ENCODE data around the gene PRR19.

The PRR19 gene

DNA sequence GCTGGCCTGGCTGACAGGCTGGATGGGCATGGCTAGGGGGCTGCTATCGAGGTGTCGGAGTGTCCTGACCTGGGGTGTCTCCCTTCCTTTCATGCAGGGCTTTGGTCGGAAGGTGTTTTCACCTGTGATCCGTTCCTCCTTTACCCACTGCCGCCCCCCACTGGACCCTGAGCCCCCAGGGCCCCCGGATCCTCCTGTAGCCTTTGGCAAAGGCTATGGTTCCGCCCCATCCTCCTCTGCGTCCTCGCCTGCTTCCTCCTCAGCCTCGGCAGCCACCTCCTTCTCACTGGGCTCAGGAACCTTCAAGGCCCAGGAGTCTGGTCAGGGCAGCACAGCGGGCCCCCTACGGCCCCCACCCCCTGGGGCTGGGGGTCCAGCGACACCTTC, 11.8 kb upstream of the PRR19 start:
- H3K27ac ChIP-seq = no peak overlapping the region

DNA sequence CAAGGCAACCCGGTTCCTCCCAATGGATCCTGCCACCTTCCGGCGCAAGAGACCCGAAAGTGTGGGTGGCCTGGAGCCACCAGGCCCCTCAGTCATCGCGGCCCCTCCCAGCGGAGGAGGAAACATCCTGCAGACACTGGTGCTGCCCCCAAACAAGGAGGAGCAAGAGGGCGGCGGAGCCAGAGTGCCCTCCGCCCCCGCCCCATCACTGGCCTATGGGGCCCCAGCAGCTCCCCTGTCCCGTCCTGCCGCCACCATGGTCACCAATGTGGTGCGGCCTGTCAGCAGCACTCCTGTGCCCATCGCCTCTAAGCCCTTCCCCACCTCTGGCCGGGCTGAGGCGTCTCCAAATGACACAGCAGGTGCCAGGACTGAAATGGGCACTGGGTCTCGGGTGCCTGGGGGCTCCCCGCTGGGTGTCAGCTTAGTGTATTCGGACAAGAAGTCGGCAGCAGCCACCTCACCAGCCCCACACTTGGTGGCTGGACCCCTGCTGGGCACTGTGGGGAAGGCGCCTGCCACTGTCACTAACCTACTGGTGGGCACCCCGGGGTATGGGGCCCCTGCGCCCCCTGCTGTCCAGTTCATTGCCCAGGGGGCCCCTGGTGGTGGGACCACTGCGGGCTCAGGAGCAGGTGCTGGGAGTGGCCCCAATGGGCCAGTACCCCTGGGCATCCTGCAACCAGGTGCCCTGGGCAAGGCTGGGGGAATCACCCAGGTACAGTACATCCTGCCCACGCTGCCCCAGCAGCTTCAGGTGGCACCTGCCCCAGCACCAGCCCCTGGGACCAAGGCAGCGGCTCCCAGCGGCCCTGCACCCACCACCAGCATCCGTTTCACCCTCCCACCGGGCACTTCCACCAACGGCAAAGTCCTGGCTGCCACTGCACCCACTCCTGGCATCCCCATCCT, 11.2 kb upstream of the PRR19 start:
- TF ChIP-seq ZFX (IDR thresholded peaks at IDR 0.05) = no peak
- TF ChIP-seq, protein P1, sequence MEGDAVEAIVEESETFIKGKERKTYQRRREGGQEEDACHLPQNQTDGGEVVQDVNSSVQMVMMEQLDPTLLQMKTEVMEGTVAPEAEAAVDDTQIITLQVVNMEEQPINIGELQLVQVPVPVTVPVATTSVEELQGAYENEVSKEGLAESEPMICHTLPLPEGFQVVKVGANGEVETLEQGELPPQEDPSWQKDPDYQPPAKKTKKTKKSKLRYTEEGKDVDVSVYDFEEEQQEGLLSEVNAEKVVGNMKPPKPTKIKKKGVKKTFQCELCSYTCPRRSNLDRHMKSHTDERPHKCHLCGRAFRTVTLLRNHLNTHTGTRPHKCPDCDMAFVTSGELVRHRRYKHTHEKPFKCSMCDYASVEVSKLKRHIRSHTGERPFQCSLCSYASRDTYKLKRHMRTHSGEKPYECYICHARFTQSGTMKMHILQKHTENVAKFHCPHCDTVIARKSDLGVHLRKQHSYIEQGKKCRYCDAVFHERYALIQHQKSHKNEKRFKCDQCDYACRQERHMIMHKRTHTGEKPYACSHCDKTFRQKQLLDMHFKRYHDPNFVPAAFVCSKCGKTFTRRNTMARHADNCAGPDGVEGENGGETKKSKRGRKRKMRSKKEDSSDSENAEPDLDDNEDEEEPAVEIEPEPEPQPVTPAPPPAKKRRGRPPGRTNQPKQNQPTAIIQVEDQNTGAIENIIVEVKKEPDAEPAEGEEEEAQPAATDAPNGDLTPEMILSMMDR (conservative IDR thresholded peaks at IDR 0.05) = no peak; the same call in 1 of the 2 replicates
- 0 out of 2 replicates have a peak overlapping the region, but pooled peaks have one; percentile 13 for H3K27ac ChIP-seq

More for the DNA sequence above, 11.8 kb upstream of the PRR19 start:
- no peak for TF ChIP-seq ZFX (IDR thresholded peaks at IDR 0.05)

DNA sequence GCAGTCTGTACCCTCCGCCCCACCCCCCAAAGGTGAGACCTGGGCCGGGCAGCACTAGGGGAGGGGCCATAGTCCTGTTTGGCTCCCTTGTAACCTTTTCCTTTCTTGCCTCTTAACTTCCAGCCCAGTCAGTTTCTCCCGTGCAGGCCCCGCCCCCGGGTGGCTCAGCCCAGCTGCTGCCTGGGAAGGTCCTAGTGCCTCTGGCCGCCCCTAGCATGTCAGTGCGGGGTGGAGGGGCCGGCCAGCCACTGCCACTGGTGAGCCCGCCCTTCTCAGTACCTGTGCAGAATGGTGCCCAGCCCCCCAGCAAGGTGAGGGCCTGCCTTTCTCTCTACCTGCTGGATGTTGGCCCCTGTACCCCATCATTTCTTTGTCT, 10.5 kb upstream of the PRR19 start:
- H3K27ac ChIP-seq = 0 out of 2 replicates have a peak overlapping the region, but pooled peaks have one; percentile 13
- TF ChIP-seq ZFX (IDR thresholded peaks at IDR 0.05) = no peak
- TF ChIP-seq, protein P1 (conservative IDR thresholded peaks at IDR 0.05) = no peak

DNA sequence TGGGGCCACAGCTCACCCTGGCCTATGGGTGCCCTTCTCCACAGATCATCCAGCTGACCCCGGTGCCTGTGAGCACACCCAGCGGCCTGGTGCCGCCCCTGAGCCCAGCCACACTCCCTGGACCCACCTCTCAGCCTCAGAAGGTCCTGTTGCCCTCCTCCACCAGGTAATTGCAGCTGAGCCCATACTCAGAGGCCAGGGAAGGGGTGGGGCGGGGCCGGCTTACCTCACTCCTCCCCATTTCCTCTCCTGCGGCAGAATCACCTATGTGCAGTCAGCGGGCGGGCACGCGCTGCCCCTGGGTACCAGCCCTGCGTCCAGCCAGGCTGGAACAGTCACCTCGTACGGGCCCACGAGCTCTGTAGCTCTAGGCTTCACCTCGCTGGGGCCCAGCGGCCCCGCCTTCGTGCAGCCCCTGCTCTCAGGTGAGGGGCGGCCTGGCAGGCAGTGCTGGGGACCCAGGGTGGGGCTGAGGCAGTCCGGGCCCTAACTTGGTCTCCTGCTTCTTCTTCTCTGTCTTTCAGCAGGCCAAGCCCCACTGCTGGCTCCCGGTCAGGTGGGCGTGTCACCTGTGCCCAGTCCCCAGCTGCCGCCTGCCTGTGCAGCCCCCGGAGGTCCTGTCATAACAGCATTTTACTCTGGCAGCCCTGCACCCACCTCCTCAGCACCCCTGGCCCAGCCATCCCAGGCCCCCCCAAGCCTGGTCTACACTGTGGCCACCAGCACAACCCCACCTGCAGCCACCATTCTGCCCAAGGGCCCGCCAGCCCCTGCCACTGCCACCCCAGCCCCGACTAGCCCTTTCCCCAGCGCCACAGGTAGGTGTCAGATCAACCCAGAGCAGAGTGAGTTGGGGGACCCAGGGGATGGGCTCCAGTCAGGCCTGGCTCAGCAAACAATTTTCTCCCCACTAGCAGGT, 9.6 kb upstream of the PRR19 start:
- TF ChIP-seq ZFX (IDR thresholded peaks at IDR 0.05) = no peak
- TF ChIP-seq, protein P1 (conservative IDR thresholded peaks at IDR 0.05) = no peak
- no peak overlapping the region for H3K27ac ChIP-seq

DNA sequence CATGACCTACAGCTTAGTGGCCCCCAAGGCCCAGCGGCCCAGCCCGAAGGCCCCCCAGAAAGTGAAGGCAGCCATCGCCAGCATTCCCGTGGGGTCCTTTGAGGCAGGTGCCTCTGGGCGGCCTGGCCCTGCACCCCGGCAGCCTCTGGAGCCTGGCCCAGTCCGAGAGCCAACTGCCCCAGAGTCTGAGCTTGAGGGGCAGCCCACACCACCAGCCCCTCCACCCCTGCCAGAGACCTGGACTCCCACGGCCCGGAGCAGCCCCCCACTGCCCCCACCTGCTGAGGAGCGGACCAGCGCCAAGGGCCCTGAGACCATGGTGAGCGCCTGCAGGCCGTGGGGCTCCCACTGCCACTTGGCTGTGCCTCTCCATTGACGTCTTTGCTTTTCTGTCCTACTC, 9.0 kb upstream of the PRR19 start:
- H3K27ac ChIP-seq = no peak overlapping the region
- TF ChIP-seq ZFX (IDR thresholded peaks at IDR 0.05) = no peak
- TF ChIP-seq, protein P1 (conservative IDR thresholded peaks at IDR 0.05) = no peak

DNA sequence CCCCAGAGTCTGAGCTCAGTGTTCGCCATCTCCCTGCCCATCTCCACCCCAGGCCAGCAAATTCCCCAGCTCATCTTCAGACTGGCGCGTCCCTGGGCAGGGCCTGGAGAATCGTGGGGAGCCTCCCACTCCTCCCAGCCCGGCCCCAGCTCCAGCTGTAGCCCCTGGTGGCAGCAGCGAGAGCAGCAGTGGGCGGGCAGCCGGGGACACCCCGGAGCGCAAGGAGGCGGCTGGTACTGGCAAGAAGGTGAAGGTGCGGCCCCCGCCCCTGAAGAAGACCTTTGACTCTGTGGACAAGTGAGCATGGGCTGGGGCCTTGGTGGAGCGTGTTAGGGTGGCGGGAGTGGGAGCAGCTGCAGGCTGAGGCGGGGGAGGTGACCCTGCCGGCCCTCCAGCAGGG, 8.4 kb upstream of the PRR19 start:
- H3K27ac ChIP-seq = no peak overlapping the region
- TF ChIP-seq, protein P1 (conservative IDR thresholded peaks at IDR 0.05) = no peak
- TF ChIP-seq ZFX (IDR thresholded peaks at IDR 0.05) = no peak

DNA sequence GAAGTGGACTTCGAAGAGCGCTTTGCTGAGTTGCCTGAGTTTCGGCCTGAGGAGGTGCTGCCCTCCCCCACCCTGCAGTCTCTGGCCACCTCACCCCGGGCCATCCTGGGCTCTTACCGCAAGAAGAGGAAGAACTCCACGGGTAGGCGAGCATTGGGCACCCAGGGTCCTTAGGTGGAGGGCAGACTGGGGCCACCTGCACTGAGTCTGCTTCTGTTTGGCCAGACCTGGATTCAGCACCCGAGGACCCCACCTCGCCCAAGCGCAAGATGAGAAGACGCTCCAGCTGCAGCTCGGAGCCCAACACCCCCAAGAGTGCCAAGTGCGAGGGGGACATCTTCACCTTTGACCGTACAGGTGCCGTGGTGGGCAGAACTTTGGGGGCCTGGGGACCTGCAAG, 8.0 kb upstream of the PRR19 start:
- H3K27ac ChIP-seq = no peak overlapping the region
- TF ChIP-seq ZFX (IDR thresholded peaks at IDR 0.05) = no peak
- TF ChIP-seq, protein P1 (conservative IDR thresholded peaks at IDR 0.05) = no peak

Data from C4-2B (cell line).